Astrocyte (in vitro differentiated cells and primary cell): ENCODE results near the gene SUPT5H. TPM values are rescaled to one million over a fixed set of nuclear protein-coding genes. Genes with fewer than 3 reads are reported as not detected.

Source experiments
- DNase-seq: peaks from one replicate; pipeline ENCODE4 v3.0.0-alpha.2; 2010; ENCODE audit warnings: low read depth
- FAIRE-seq: peaks from 2 replicates; lab custom pipeline; 2011; peaks lifted over from hg19 to GRCh38; lab: Jason Lieb, UNC
- H2AFZ ChIP-seq: 2 replicates; pipeline ENCODE4 v1.6.0; 2012; ENCODE audit warnings: low read depth, low read length, inconsistent platforms
- H3K27ac ChIP-seq: 2 replicates; pipeline ENCODE4 v1.5.1; 2011; ENCODE audit warnings: low read depth, low read length, inconsistent platforms
- H3K27me3 ChIP-seq: 2 replicates; pipeline ENCODE4 v1.6.0; 2011; ENCODE audit warnings: low read length, inconsistent platforms; ENCODE audit not compliant: insufficient read depth
- H3K36me3 ChIP-seq: 2 replicates; pipeline ENCODE4 v1.5.1; 2011; ENCODE audit warnings: low read length, inconsistent platforms; ENCODE audit not compliant: insufficient read depth
- H3K4me1 ChIP-seq: 2 replicates; pipeline ENCODE4 v1.5.1; 2011; ENCODE audit warnings: low read length, inconsistent platforms; ENCODE audit not compliant: insufficient read depth
- H3K4me2 ChIP-seq: 2 replicates; pipeline ENCODE4 v1.6.0; 2012; ENCODE audit warnings: low read length, inconsistent platforms
- H3K4me3 ChIP-seq: 2 replicates; pipeline ENCODE4 v1.5.1; 2011; ENCODE audit warnings: low read depth, mild to moderate bottlenecking, low read length, inconsistent platforms; ENCODE audit not compliant: insufficient read depth
- H3K79me2 ChIP-seq: 2 replicates; pipeline ENCODE4 v1.6.0; 2012; ENCODE audit warnings: mild to moderate bottlenecking, low read length, inconsistent platforms; ENCODE audit not compliant: insufficient read depth
- H3K9ac ChIP-seq: 2 replicates; pipeline ENCODE4 v1.6.0; 2012; ENCODE audit warnings: mild to moderate bottlenecking, low read length, inconsistent platforms
- H3K9me3 ChIP-seq: 2 replicates; pipeline ENCODE4 v1.5.1; 2012; ENCODE audit warnings: low read depth, mild to moderate bottlenecking, low read length, inconsistent platforms; ENCODE audit not compliant: insufficient read depth
- H4K20me1 ChIP-seq: 2 replicates; pipeline ENCODE4 v1.6.0; 2012; ENCODE audit warnings: low read length, inconsistent platforms; ENCODE audit not compliant: insufficient read depth
- H3K27ac Mint-ChIP-seq: one replicate; pipeline ENCODE4 v1.8.0; 2021; ENCODE audit warnings: mild to moderate bottlenecking, mixed read lengths; ENCODE audit not compliant: unreplicated experiment
- H3K27me3 Mint-ChIP-seq: one replicate; pipeline ENCODE4 v1.8.0; 2021; ENCODE audit warnings: low read depth, mixed read lengths; ENCODE audit not compliant: unreplicated experiment
- H3K36me3 Mint-ChIP-seq: one replicate; pipeline ENCODE4 v1.8.0; 2021; ENCODE audit warnings: low read depth, mixed read lengths; ENCODE audit not compliant: unreplicated experiment
- H3K4me1 Mint-ChIP-seq: one replicate; pipeline ENCODE4 v1.8.0; 2021; ENCODE audit warnings: low read depth, mixed read lengths; ENCODE audit not compliant: unreplicated experiment
- H3K4me3 Mint-ChIP-seq: one replicate; pipeline ENCODE4 v1.8.0; 2021; ENCODE audit warnings: mild to moderate bottlenecking, moderate library complexity, mixed read lengths; ENCODE audit not compliant: unreplicated experiment
- H3K9me3 Mint-ChIP-seq: one replicate; pipeline ENCODE4 v1.8.0; 2021; ENCODE audit warnings: mild to moderate bottlenecking, mixed read lengths; ENCODE audit not compliant: unreplicated experiment
- EZH2 ChIP-seq: IDR thresholded peaks from 2 replicates; pipeline ENCODE4 v1.6.1; 2012; ENCODE audit warnings: mild to moderate bottlenecking, low read length, inconsistent platforms; ENCODE audit not compliant: insufficient read depth
- total RNA-seq: library from RNA; stranded (reverse); gene quantifications from 2 replicates; pipeline ENCODE4 v1.2.1, GENCODE V29; 2021
- TF ChIP-seq, protein P1 (sequence below): IDR thresholded peaks from 2 replicates; pipeline ENCODE4 v1.5.1; 2011; ENCODE audit warnings: low read depth, mild to moderate bottlenecking, inconsistent platforms, low read length, moderate library complexity; ENCODE audit not compliant: insufficient read depth

Gene SUPT5H
- total RNA-seq, 1 donor from 2014 or later = 171 TPM

DNA sequence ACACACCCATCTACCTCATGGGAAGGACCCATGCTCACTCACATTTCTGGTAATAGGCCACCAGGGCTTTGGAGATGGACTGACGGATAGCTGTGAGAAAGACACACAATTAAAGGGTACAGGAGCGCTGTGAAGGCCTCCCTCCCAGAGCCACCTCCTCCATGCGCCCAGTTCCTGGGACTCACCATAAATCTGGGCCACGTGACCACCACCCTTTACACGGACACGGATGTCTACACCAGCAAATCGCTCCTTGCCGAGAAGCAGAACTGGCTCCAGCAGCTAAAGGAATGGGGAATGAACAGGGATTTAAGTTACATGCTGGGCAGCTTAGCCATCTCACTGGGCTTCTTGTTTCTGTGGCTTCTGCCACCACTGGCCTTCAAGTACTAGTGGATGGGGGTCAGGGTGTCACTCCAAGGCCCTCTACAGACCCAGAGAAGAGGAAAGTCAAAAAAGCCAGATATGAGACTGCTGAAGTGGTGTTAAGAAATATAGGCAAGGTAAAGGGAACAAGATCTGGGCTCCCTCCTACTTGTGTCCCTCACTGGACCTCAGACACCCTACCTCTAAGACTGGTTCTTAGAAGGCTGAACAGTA lies 11.8 kb upstream of the SUPT5H start:
- peak overlapping the region; percentile 75 for H3K27ac Mint-ChIP-seq
- peaks cover 26% of the 10 kb centered on the region for H3K36me3 ChIP-seq
- H3K27me3 Mint-ChIP-seq = no peaks in the 10 kb centered on the region
- H3K4me2 ChIP-seq = peak overlapping the region; percentile 88
- H3K4me3 ChIP-seq = peak overlapping the region; percentile 99
- H3K4me1 Mint-ChIP-seq = peaks cover 28% of the 10 kb centered on the region
- TF ChIP-seq, protein P1, sequence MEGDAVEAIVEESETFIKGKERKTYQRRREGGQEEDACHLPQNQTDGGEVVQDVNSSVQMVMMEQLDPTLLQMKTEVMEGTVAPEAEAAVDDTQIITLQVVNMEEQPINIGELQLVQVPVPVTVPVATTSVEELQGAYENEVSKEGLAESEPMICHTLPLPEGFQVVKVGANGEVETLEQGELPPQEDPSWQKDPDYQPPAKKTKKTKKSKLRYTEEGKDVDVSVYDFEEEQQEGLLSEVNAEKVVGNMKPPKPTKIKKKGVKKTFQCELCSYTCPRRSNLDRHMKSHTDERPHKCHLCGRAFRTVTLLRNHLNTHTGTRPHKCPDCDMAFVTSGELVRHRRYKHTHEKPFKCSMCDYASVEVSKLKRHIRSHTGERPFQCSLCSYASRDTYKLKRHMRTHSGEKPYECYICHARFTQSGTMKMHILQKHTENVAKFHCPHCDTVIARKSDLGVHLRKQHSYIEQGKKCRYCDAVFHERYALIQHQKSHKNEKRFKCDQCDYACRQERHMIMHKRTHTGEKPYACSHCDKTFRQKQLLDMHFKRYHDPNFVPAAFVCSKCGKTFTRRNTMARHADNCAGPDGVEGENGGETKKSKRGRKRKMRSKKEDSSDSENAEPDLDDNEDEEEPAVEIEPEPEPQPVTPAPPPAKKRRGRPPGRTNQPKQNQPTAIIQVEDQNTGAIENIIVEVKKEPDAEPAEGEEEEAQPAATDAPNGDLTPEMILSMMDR = no peak
- TF ChIP-seq EZH2 = no peak
- FAIRE-seq (no peak), DNase-seq (no peak)
- no peaks in the 10 kb centered on the region for H3K9me3 Mint-ChIP-seq
- H3K79me2 ChIP-seq = peaks cover 39% of the 10 kb centered on the region
- H4K20me1 ChIP-seq = peaks cover 29% of the 10 kb centered on the region
- peak overlapping the region; percentile 99 for H3K9ac ChIP-seq
- peaks cover 33% of the 10 kb centered on the region for H3K4me1 ChIP-seq
- H3K36me3 Mint-ChIP-seq = peaks cover 14% of the 10 kb centered on the region
- no peaks in the 10 kb centered on the region for H3K9me3 ChIP-seq
- peak overlapping the region; percentile 100 for H3K4me3 Mint-ChIP-seq
- H3K27ac ChIP-seq = peak overlapping the region; percentile 94
- H2AFZ ChIP-seq = no peak overlapping the region
- H3K27me3 ChIP-seq = no peaks in the 10 kb centered on the region

DNA sequence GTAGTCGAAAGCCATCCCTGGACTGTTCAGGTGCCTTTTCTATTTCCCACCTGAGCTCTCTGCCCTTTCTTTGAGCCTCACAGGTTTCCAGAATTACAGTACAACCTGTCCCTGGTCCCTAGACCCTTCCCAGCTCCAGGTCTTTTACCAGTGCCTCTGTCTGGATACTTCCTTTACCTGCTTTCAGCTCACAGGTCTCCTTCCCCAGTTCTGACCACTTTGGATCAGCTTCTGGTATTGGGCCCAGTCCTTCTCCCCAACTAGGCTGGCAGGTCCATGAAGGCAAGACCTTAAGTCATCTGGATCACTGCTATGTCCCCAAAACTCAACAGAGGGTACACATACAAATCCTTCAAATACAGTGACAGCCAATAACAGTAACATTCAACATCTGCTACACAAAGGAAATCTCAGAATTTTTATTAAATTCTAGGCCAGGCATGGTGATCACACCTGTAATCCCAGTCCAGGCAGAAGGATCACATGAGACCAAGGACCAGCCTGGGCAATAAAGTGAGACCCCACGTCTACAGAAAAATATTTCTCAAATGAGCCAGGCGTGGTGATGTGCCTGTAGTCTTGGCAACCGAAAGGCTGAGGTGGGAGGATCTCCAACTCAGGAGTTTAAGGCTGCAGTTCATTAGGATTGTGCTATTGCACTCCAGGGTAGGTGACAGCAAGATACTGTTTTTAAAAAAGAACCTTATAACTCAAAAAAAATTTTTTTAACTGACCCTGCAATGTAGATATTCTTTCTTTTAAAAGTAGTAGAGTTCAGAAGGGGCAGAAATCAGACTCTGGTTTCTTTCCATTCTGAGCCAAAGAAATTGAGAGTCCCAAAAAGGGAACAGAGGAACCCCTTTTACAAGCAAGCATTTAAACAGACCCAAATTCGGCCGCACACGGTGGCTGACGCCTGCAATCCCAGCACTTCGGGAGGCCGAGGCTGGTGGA lies 11.0 kb upstream of the SUPT5H start:
- H3K27me3 Mint-ChIP-seq = no peaks in the 10 kb centered on the region

More for the DNA sequence above, 11.0 kb upstream of the SUPT5H start:
- Histone ChIP-seq H3K79me2 (peaks cover 39% of the 10 kb centered on the region), H3K4me3 (peak overlapping the region; percentile 99), H3K9ac (peak overlapping the region; percentile 99), H3K9me3 (no peaks in the 10 kb centered on the region), H3K4me1 (peaks cover 26% of the 10 kb centered on the region), H4K20me1 (peaks cover 29% of the 10 kb centered on the region), H3K4me2 (peak overlapping the region; percentile 88), H3K27ac (peak overlapping the region; percentile 94), H3K36me3 (peaks cover 26% of the 10 kb centered on the region), H3K27me3 (no peaks in the 10 kb centered on the region), H2AFZ (no peak overlapping the region)
- peak overlapping the region; percentile 89 for H3K27ac Mint-ChIP-seq
- no peak for TF ChIP-seq EZH2
- TF ChIP-seq, protein P1 = no peak
- H3K9me3 Mint-ChIP-seq = no peaks in the 10 kb centered on the region
- H3K4me3 Mint-ChIP-seq = peak overlapping the region; percentile 100
- peaks cover 14% of the 10 kb centered on the region for H3K36me3 Mint-ChIP-seq
- DNase-seq = no peak
- peaks cover 24% of the 10 kb centered on the region for H3K4me1 Mint-ChIP-seq
- no peak for FAIRE-seq
